Uterus (tissue), 4 donors: ENCODE measurements around the gene EIF3D. TPM values are rescaled to one million over a fixed set of nuclear protein-coding genes. Genes with fewer than 3 reads are reported as not detected.

Source experiments
- DNase-seq, 2 donors: peaks; one replicate each; pipeline ENCODE4 v3.0.0-alpha.2; 2019 to 2020
- H3K27ac ChIP-seq, 2 donors: fragments of 200-600 bp; sonication (generic); 1 replicate in 1 of 2; 2 replicates in 1 of 2; pipeline ENCODE4 v1.5.1; 2016 to 2018
- H3K27me3 ChIP-seq, 2 donors: fragments of 200-600 bp; sonication (generic); one replicate each; pipeline ENCODE4 v1.5.1; 2018 to 2019; ENCODE audit warnings: control low read depth in 1 of 2
- H3K36me3 ChIP-seq, 2 donors: fragments of 200-600 bp; sonication (generic); one replicate each; pipeline ENCODE4 v1.5.1; 2019; ENCODE audit warnings: control low read depth in 1 of 2
- H3K4me1 ChIP-seq, 2 donors: fragments of 200-600 bp; sonication (generic); one replicate each; pipeline ENCODE4 v1.5.1; 2018 to 2019; ENCODE audit warnings: control low read depth in 1 of 2
- H3K4me3 ChIP-seq, 2 donors: fragments of 200-600 bp; sonication (generic); 1 replicate in 1 of 2; 2 replicates in 1 of 2; pipeline ENCODE4 v1.5.1; 2018 to 2019; ENCODE audit warnings: mild to moderate bottlenecking in 1 of 2
- H3K9me3 ChIP-seq, 2 donors: fragments of 200-600 bp; sonication (generic); one replicate each; pipeline ENCODE4 v1.5.1; 2019; ENCODE audit warnings: control low read depth in 1 of 2
- CTCF ChIP-seq, 4 experiments: fragments of 200-600 bp in 2 of 4; fragments of 450-650 bp in 2 of 4; sonication (generic) in 2 of 4; IDR thresholded peaks; one replicate each; pipeline ENCODE4 v1.5.1; 2016 to 2019; ENCODE audit warnings: antibody characterized with exemption in 4 of 4, mild to moderate bottlenecking in 2 of 4, moderate library complexity in 1 of 4
- POLR2A ChIP-seq, 2 donors: fragments of 450-650 bp; IDR thresholded peaks; one replicate each; pipeline ENCODE4 v1.6.1; 2016; ENCODE audit warnings: antibody characterized with exemption in 2 of 2, mild to moderate bottlenecking in 1 of 2, moderate library complexity in 1 of 2
- intact Hi-C: fragments of 100-400 bp; cut with DNase I; formaldehyde crosslinking; loops from one replicate; pipeline ENCODE4 v1.15.1; 2023; ENCODE audit warnings: low total_unique reads
- total RNA-seq, 4 donors: library from RNA; depleted of rRNA in 3 of 4; stranded (reverse); fragments of >200 nt in 3 of 4; gene quantifications; one replicate each; pipeline versions ENCODE4 v1.1.0 to v1.2.4, GENCODE V29; 2014 to 2023
- donor health status: DM: yes; HTN: yes; CAD: no.

The EIF3D gene
- total RNA-seq, 4 donors from 2014 or later, result 177 to 350 (median 297) TPM

- Histone ChIP-seq H3K4me3 (no peak overlapping the region), H3K9me3 (no peaks in the 10 kb centered on the region), H3K4me1 (no peaks in the 10 kb centered on the region), H3K27ac (no peak overlapping the region), H3K27me3 (peaks cover 0 to 6% of the 10 kb centered on the region in 2 donors), H3K36me3 (no peaks in the 10 kb centered on the region)
- intact Hi-C loops, result no loop called here
- no peak for TF ChIP-seq CTCF (IDR thresholded peaks at IDR 0.05)
- no peak for TF ChIP-seq POLR2A (IDR thresholded peaks at IDR 0.05)
- DNase-seq, result no peak
Measured at GRCh38 chr22:36562261-36562835, 33.4 kb upstream of the EIF3D start.

- Histone ChIP-seq H3K27me3 (peaks cover 0 to 6% of the 10 kb centered on the region in 2 donors), H3K4me1 (no peaks in the 10 kb centered on the region), H3K4me3 (no peak overlapping the region), H3K36me3 (no peaks in the 10 kb centered on the region), H3K27ac (peak overlapping the region in 1 of 2 donors; percentile 33), H3K9me3 (no peaks in the 10 kb centered on the region)
- TF ChIP-seq CTCF (IDR thresholded peaks at IDR 0.05) (no peak), POLR2A (IDR thresholded peaks at IDR 0.05) (no peak)
- no peak for DNase-seq
- intact Hi-C loops, result no loop called here
Measured at GRCh38 chr22:36561291-36561811, 32.4 kb upstream of the EIF3D start.

GRCh38 chr22:36560001-36560400 lies 31.0 kb upstream of the EIF3D start:
- DNase-seq, result no peak
- H3K9me3 ChIP-seq, result no peaks in the 10 kb centered on the region
- peaks cover 0 to 6% of the 10 kb centered on the region in 2 donors for H3K27me3 ChIP-seq
- no peak overlapping the region for H3K4me3 ChIP-seq
- no peaks in the 10 kb centered on the region for H3K36me3 ChIP-seq
- intact Hi-C loops, result no loop called here
- no peaks in the 10 kb centered on the region for H3K4me1 ChIP-seq
- H3K27ac ChIP-seq, result no peak overlapping the region
- TF ChIP-seq CTCF (IDR thresholded peaks at IDR 0.05) (no peak), POLR2A (IDR thresholded peaks at IDR 0.05) (no peak)

- no peaks in the 10 kb centered on the region for H3K9me3 ChIP-seq
- H3K4me3 ChIP-seq, result no peak overlapping the region
- TF ChIP-seq CTCF (IDR thresholded peaks at IDR 0.05) (no peak), POLR2A (IDR thresholded peaks at IDR 0.05) (no peak)
- H3K36me3 ChIP-seq, result no peaks in the 10 kb centered on the region
- no peaks in the 10 kb centered on the region for H3K27me3 ChIP-seq
- intact Hi-C loops, result no loop called here
- no peak for DNase-seq
- H3K27ac ChIP-seq, result no peak overlapping the region
- no peaks in the 10 kb centered on the region for H3K4me1 ChIP-seq
Measured at GRCh38 chr22:36554098-36554497, 25.1 kb upstream of the EIF3D start.

- H3K4me1 ChIP-seq, result no peaks in the 10 kb centered on the region
- H3K27me3 ChIP-seq, result no peaks in the 10 kb centered on the region
- no peak for TF ChIP-seq POLR2A (IDR thresholded peaks at IDR 0.05)
- TF ChIP-seq CTCF (IDR thresholded peaks at IDR 0.05), result no peak
- no peak overlapping the region for H3K4me3 ChIP-seq
- no peak overlapping the region for H3K27ac ChIP-seq
- no peaks in the 10 kb centered on the region for H3K36me3 ChIP-seq
- intact Hi-C loops, result no loop called here
- no peaks in the 10 kb centered on the region for H3K9me3 ChIP-seq
- DNase-seq, result no peak
Measured at GRCh38 chr22:36552289-36552688, 23.3 kb upstream of the EIF3D start.
